GM18508 (cell line): ENCODE results near the gene STAT1.
"Not testable (repeated sequence)": the region's sequence is repeated elsewhere in the genome, so short reads cannot be mapped to it uniquely, and the experiment has no call there.

Source experiments
- ATAC-seq: cut with Tn5 transposase; IDR thresholded peaks from one replicate; pipeline ENCODE4 v1.9.1; 2021; ENCODE audit warnings: moderate number of reproducible peaks; ENCODE audit not compliant: insufficient read depth, unreplicated experiment

STAT1 gene

DNA sequence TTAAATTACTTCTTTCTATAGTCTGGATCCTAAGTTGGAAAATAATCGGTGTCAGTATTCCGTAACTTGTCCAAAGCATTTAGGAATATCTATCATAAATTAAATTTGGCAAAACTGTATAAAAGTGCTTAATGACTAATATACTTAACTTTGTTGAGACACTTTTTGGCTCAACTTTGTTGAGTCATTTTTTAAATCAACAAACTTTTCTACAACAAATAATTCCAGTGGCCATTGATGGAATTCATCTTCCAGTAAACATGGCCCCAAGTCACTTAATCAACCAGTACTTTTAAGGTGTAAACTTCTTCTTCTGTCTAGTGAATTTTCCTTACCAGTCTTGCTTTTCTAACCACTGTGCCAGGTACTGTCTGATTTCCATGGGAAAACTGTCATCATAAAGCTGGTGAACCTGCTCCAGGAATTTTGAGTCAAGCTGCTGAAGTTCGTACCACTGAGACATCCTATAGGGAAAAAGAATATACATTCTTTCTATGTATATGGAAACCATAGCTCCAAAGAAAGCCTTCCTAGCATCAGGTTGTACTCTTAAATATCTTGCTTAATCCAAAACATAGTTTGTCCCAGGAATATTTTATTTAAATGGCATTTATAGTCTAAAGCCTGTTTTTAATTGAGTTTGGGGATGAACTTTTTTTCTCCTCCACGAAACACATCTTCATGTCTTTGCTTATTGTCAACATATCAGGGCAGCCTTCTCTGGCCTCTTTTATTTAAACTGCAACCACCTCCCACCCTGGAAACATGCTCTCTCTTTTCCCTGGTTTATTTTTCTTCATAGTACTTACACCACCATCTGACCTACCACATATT, 4.2 kb downstream of the STAT1 start:
- no peak for ATAC-seq

DNA sequence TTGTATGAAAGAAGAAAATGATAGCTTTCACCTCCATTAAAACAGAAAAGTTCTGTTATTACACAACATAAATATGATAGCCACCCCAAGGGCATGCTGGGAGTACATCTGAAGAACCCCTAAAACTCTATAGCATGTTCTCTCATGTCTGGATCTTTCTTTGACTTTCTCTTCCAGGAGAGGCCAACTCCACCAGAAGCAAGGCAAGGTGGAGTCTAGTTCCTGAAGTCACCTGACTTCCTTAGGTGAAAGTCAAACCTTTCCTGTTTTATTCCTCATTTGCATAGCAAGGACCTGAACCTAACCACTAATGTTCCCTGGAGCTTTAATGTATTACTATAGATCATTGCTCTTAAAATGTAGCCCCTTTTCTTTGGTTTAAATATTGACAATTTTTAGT, 5.7 kb downstream of the STAT1 start:
- ATAC-seq: no peak

DNA sequence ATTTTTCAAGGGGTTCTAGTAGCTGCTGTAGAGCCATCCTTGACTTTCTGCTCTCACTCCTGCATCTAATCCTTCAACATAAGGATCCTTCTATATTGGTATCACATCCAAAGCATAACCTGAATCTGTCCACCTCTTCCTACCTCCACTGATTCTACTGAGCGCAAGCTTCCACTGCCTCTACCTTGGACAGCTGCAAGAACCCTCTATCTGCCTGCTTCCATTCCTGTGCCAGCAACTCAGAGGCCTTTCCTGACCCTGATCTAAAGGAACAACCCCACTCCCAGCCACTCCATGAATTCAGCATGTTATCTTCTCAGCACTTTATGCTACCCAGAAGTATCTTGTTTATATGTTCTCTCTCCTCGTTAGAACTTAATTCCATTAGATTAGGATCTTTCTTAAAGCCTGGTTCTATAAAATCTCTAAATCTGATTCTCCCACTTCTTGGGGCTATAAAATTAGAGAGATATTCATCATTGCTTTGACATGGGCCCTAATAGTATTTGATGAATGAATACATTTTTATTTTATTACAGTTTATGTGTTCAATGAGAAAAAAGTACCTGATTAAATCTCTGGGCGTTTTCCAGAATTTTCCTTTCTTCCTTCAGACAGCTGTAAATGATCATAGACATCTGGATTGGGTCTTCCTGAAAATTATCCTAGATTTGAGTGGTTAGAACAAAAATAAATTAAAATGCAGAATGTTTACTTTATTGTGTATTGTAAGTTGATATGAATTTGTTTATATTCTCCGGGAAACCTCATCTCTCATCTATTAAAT, 6.8 kb downstream of the STAT1 start:
- no peak for ATAC-seq

- ATAC-seq: no peak
Measured at GRCh38 chr2:191006297-191006696, 7.7 kb downstream of the STAT1 start.

DNA sequence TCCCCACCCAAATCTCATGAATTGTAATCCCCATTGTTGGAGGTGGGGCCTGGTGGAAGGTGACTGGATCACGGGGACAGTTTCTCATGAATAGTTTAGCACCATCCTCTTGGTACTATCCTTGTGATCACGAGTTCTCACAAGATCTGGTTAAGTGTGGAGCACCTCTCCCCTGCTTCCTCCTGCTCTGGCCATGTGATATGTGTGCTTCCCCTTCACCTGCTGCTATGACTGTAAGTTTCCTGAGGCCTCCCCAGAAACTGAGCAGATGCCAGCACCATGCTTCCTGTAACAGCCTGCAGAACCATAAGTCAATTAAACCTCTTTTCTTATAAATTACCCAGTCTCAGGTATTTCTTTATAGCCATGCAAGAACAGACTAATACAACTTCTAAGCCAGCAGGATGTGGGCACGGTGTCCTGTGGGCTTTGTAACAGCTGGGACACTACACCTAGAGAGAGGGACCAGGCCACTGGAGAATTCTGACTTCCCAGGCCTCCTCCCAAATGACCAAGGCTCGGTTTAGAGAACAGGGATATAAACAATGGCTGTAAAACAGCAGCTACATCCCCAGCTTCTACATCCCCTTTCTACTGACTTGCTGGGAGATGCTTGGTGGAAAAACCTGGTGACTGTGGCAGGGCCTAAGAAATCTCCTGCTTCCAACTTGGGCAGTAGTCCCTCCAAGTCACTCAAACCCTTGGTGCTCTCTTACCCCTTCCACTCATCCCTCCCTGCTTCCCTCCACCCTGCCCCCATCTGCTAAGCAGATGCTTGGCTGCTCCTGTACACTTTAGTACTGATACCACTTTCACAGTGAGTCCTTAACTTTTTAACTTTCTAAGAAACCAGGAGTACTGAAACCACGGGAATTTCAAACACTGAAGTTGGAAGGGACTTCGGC, 10.3 kb downstream of the STAT1 start:
- ATAC-seq: no peak

DNA sequence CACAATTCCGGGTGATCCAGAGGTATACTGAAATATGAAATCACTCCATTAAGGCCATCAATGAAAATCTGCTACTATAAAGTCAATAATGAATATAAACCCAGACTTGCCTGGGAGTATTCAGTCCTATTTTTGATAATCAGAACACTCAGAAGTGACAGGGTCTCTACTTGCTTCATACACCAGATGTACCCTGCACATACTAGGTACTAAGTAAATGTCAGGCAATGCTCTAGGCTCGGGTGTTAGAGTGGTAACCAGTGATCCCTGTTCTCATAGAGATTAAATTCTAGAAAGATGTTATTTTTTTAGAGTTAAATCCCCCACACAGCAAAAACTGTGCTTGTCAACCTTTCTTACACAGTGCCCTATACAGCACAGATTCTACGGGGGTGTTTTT, 12.3 kb downstream of the STAT1 start:
- ATAC-seq: no peak

GRCh38 chr2:191001032-191001431, 12.9 kb downstream of the STAT1 start:
- no peak for ATAC-seq

DNA sequence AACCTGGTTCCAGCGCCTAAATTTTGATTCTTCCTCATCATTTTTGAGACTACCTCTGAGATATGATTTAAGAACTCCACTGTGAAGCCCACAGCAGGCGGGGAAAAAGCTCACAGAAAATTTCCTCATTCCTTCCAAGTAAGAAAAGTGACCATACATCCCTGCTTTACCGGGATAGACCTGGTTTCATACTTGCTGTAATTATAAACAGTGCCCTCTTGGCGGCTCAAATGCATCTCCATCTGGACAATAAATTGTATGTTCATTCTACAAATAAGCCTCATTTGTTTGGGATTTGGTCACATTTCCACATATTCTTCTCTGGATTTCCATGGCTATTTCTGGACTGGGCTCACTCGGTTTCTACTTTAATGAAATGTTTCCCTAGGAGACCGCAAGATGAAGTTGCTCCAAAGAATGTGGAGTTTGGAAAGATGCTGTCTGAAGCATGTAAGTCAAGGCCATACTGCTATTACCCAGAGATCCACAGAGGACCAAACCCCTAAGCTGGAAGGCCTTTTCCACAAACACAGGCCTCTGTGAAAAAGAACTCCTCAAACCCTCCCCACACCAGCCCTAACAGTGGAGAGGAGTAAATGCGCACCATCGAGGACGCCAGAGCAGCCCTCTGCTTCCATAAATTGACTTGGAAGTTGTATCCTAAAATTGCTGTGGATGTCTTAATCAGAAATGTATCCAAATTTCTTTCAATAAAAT, 13.9 kb downstream of the STAT1 start:
- ATAC-seq: no peak

DNA sequence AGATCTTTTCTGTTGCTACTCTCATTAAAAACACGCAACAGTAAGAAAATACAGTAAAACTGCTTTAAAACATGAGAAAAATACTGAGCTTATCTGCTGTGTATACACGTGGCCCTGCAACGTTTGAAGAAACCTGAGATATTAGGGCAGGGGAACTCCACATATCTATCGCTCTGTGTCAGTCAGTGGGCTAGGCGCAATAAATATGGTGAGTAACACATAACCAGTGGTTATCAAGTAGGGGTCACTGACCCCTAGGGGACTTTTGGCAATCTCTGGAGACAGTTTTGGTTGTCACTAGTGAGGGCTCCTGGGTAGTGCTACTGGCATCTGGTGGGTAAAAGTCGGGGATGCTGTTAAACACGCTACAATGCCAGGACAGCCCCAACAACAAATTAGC, 14.9 kb downstream of the STAT1 start:
- ATAC-seq: no peak

- no peak for ATAC-seq
Measured at GRCh38 chr2:190997526-190998113, 16.4 kb downstream of the STAT1 start.

- ATAC-seq: no peak
Measured at GRCh38 chr2:190996947-190997346, 17.0 kb downstream of the STAT1 start.

- no peak for ATAC-seq
Measured at GRCh38 chr2:190996338-190996946, 17.5 kb downstream of the STAT1 start.

GRCh38 chr2:190995315-190995714, 18.7 kb downstream of the STAT1 start:
- ATAC-seq: not testable (repeated sequence)

DNA sequence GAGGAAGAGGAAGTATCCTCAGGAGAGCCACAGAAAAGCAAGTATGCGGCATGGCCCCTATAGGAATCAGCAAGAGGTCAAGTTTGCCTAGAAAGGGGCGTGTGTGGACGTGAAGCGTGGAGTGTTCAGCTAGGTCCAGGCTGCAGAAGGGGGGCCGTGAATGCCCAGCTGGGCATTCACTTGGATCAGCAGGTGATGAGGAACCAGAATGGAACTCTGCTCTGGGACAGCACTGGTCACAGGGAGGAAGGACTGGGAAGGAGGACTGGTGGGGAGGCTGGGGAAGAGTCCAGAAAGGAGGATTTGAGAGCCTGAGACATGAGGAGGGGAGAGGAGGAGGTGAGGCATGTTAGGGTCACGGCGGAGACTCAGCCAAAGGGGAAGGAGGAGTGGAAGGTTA, 19.8 kb downstream of the STAT1 start:
- ATAC-seq: no peak

DNA sequence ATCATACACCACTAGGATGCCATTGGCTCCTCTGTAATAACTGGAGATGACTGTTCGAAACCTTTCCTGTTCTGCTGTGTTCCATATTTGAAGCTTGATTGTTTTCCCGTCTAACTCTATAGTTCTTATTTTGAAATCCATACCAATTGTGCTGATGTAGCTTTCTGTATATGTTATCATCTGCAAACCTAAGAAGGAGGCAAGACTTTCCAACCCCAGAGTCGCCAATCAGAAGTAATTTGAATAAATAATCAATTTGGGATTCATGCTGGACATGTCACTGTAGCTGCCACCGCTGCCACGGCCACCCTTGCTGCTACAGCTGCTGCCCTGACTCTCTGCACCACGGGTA, 20.7 kb downstream of the STAT1 start:
- ATAC-seq: no peak

- ATAC-seq: no peak
Measured at GRCh38 chr2:190990132-190990531, 23.8 kb downstream of the STAT1 start.

GRCh38 chr2:190988910-190989309, 25.1 kb downstream of the STAT1 start:
- no peak for ATAC-seq

DNA sequence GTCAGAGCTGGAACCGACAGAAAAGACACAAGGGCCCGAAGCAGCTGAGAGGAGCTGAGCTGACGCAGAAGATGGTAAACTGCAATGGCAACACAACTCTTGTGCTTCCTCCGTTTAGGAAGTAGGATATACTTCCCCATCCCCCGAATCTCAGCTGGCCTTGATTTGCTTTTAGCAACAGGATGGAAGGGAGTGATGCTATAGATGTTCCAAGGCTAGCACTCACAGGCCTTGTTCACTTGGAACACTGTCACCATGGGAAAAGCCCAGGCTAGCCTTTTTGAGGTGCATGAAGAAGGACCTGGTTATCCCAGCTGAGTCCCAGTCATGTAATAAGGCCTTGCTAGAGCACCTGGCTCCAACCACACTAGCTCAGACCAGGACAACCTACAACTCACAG, 26.0 kb downstream of the STAT1 start:
- ATAC-seq: no peak

- ATAC-seq: no peak
Measured at GRCh38 chr2:190987116-190987515, 26.9 kb downstream of the STAT1 start.
